Thoracic aorta (tissue), 2 donors: ENCODE data around the gene DNA2. TPM values are rescaled to one million over a fixed set of nuclear protein-coding genes. Genes with fewer than 3 reads are reported as not detected.

Experiments
- ATAC-seq: fragments of 150-250 bp; one replicate; pipeline ENCODE4 v1.8.0; 2017; ENCODE audit warnings: low read depth; ENCODE audit not compliant: insufficient number of reproducible peaks, low FRiP score
- DNase-seq: peaks from one replicate; pipeline ENCODE4 v3.0.0-alpha.2; 2020; ENCODE audit warnings: low spot score
- H3K27ac ChIP-seq, 2 donors: fragments of 200-600 bp; sonication (generic); 1 replicate in 1 of 2; 2 replicates in 1 of 2; pipeline ENCODE4 v1.5.1; 2016; ENCODE audit warnings: mild to moderate bottlenecking in 2 of 2, moderate library complexity in 2 of 2
- H3K27me3 ChIP-seq: fragments of 200-600 bp; sonication (generic); replicated peaks from 2 replicates; pipeline ENCODE4 v1.6.0; 2016; ENCODE audit warnings: mild to moderate bottlenecking; ENCODE audit not compliant: insufficient read depth
- H3K36me3 ChIP-seq: fragments of 200-600 bp; sonication (generic); one replicate; pipeline ENCODE4 v1.5.1; 2016
- H3K4me1 ChIP-seq, 2 donors: fragments of 200-600 bp; sonication (generic); 1 replicate in 1 of 2; 2 replicates in 1 of 2; pipeline versions ENCODE4 v1.5.1 to v1.6.0; 2016; ENCODE audit warnings: low read depth in 2 of 2, mild to moderate bottlenecking in 1 of 2; ENCODE audit not compliant: control insufficient read depth in 1 of 2
- H3K4me3 ChIP-seq: fragments of 200-600 bp; sonication (generic); 2 replicates; pipeline ENCODE4 v1.5.1; 2016; ENCODE audit warnings: mild to moderate bottlenecking
- H3K9me3 ChIP-seq: fragments of 200-600 bp; sonication (generic); 2 replicates; pipeline ENCODE4 v1.5.1; 2016
- CTCF ChIP-seq: fragments of 200-600 bp; sonication (generic); IDR thresholded peaks from one replicate; pipeline ENCODE4 v1.5.1; 2019; ENCODE audit warnings: antibody characterized with exemption
- total RNA-seq, 2 donors: library from RNA; depleted of rRNA; stranded (reverse); fragments of >200 nt; gene quantifications; one replicate each; pipeline versions ENCODE4 v1.1.0 to v1.2.3, GENCODE V29; 2016

The DNA2 gene
- total RNA-seq, 2 donors from 2014 or later, result 1.6 to 5.1 TPM

DNA sequence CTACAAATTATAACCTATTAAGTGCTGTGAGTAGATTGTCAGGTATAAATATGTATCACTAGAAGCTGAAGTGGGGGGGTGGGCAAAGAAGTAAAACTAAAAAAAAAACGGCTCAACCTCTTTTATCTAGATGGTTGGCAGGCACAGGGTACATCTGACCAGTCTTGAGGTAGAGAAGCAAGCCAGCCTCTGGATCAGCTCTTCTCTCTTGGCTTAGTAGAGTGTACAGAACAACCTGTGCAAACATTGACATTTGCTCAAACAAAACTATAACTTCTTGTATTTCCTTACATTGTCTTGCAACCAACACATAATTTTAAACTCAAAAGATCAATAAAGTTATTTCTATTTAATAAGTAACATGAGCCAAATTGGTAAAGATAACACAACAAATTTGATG is 25.6 kb downstream of the DNA2 start:
- Histone ChIP-seq H3K27me3 (no peaks in the 10 kb centered on the region), H3K4me1 (no peaks in the 10 kb centered on the region), H3K4me3 (no peak overlapping the region), H3K9me3 (no peaks in the 10 kb centered on the region), H3K36me3 (no peaks in the 10 kb centered on the region), H3K27ac (no peak overlapping the region)
- no peak for TF ChIP-seq CTCF
- ATAC-seq, result no peak
- DNase-seq, result no peak

- H3K27me3 ChIP-seq, result no peaks in the 10 kb centered on the region
- H3K36me3 ChIP-seq, result no peaks in the 10 kb centered on the region
- no peak for TF ChIP-seq CTCF
- no peak overlapping the region for H3K4me3 ChIP-seq
- no peak for DNase-seq
- H3K4me1 ChIP-seq, result no peaks in the 10 kb centered on the region
- no peaks in the 10 kb centered on the region for H3K9me3 ChIP-seq
- ATAC-seq, result no peak
- no peak overlapping the region for H3K27ac ChIP-seq
Observed at GRCh38 chr10:68442971-68443370, 28.8 kb downstream of the DNA2 start.

DNA sequence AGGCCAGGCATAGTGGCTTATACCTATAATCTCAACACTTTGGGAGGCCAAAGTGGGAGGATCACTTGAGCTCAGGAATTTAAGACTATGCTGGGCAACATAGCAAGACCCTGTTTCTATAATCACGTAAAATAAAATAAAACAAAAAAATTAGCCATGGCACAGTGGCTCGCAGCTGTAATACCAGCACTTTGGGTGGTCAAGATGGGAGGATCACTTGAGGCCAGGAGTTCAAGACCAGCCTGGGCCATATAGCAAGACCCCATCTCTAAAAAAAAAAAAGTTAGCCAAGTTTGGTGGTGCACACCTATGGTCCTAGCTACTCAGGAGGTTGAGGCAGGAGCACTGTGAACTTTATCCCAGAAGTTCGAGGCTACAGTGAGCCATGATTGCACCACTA is 30.9 kb downstream of the DNA2 start:
- H3K27ac ChIP-seq, result no peak overlapping the region

DNA sequence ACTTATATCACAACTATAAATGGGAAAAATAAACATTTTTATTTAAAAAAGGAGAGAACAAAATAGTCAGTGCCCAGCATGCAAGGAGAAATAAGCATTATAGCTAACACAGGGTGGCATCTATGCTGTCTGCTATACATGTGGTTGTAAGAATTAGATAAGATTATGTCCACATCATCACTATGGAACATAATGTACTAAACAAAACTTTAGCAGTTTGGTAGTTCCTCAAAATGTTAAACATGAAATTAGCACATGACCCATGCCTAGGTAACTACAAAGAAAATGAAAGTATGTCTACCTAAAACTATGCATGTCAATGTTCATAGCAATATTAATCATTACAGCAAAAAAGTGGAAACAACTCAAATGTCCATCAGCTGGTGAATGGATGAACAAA is 36.0 kb downstream of the DNA2 start:
- Histone ChIP-seq H3K27ac (no peak overlapping the region), H3K4me1 (no peaks in the 10 kb centered on the region), H3K9me3 (no peaks in the 10 kb centered on the region), H3K4me3 (no peak overlapping the region), H3K27me3 (no peaks in the 10 kb centered on the region), H3K36me3 (no peaks in the 10 kb centered on the region)
- DNase-seq (no peak), ATAC-seq (no peak)
- TF ChIP-seq CTCF, result no peak

More for the DNA sequence above, 30.9 kb downstream of the DNA2 start:
- DNase-seq, result no peak
- ATAC-seq, result no peak
- no peaks in the 10 kb centered on the region for H3K27me3 ChIP-seq
- no peaks in the 10 kb centered on the region for H3K9me3 ChIP-seq
- no peak overlapping the region for H3K4me3 ChIP-seq
- H3K36me3 ChIP-seq, result no peaks in the 10 kb centered on the region
- H3K4me1 ChIP-seq, result no peaks in the 10 kb centered on the region
- no peak for TF ChIP-seq CTCF

DNA sequence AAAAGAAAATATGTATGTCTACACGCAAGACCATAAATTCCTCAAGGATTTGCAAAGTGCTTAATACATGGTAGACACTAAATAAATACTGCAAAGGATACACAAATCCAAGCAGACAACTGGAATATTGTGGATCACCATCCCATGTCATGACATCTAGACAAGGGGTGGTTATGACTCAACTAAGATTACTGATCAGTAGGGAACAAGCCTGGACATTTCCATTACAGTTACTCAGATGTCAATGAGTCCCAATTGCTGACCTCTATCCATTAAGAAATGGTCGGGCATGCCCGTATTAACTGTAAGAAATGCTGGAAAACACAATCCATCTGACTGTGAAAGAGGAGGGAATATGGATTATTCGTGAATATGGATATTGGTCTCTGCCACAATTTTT is 37.1 kb downstream of the DNA2 start:
- Histone ChIP-seq H3K36me3 (no peaks in the 10 kb centered on the region), H3K4me1 (no peaks in the 10 kb centered on the region), H3K9me3 (no peaks in the 10 kb centered on the region), H3K27me3 (no peaks in the 10 kb centered on the region), H3K27ac (no peak overlapping the region), H3K4me3 (no peak overlapping the region)
- no peak for ATAC-seq
- TF ChIP-seq CTCF, result no peak
- DNase-seq, result no peak
